A172 (cell line): ENCODE measurements around the gene TGFBR2. TPM values are rescaled to one million over a fixed set of nuclear protein-coding genes. Genes with fewer than 3 reads are reported as not detected.

ENCODE experiments used
- DNase-seq: peaks from one replicate; pipeline ENCODE4 v3.0.0-alpha.2; 2015; ENCODE audit warnings: low spot score
- total RNA-seq: library from RNA; depleted of rRNA; stranded (reverse); fragments of >200 nt; shearing (Covaris generic); gene quantifications from 2 replicates; pipeline ENCODE4 v1.2.3, GENCODE V29; 2014

TGFBR2 gene
- total RNA-seq, 1 experiment from 2014 or later: 16.9 TPM

DNA sequence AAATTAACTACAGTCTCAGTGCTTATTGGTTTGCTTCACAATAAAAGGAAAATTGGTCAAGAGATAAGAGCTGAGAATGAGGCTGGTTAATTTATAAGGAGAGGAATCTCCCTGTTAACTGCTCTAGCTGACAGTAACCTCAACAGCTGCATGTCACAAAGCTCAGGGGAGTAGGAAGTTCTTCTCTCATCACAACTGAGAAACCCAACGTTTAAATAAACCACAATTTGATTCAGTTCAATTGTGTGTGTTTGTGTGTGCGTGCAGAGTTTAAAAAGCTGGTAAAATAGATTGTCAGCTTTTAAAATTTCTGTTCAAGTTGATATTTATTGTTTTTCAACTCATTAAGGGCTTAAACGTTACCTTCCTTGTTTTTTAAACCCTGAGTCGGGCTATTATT, 3.5 kb upstream of the TGFBR2 start:
- DNase-seq: no peak

DNA sequence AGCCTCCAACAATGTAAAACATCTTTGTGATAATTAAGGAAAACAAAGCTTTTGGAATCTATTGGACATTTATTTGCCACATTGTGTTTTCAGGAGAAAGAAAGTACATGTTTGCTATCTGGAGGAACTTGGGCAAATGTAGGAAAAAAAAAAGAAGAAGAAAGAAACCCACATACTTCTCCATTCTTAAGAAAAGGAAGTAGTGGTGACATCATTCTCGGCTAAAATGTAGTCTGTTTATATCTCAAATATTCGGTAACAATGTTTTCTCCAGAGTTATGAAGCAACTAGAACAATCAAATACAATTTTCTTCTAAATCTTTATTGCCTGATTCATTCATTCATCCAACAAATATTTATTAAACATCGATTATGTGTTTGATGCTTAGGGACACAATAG, 2.3 kb upstream of the TGFBR2 start:
- no peak for DNase-seq

DNA sequence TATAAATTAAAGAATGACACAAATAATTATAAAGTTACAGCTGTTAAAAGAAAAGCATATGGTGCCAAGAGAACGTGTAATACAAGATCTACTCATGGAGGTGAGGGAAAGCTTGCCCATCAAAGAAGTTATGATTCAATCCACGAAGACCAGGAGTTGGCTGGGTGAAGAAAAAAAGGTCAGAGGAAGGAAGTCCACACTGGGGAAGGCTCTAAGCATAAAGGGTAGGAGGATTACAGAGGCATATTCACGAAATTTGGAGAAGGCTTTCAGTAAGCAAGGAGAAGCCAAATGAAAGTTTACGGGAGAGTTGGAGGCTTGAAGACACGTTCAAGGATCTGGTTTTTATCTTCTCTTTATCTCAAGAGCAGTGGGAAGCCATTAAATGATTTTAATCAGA, 1.8 kb upstream of the TGFBR2 start:
- DNase-seq: no peak

DNA sequence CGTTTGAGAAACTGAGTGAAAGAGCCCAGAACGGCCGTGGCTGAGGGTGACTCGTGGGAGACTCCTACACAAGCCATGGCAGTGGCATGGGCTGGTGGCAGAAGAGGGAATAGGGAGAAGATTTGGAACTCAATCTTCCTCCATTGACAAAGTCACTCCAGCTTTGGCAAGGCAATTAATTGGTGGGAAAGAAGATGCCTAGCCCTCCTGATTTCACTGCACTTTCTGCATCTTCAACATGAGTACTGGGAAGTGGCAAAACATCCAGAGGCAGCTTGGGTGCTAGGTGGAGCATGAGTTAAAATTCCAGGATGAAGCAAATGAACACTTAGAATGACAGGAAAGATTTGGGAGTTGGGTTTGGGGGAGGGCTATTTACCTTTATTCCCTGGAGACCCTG, 1.4 kb upstream of the TGFBR2 start:
- no peak for DNase-seq

DNA sequence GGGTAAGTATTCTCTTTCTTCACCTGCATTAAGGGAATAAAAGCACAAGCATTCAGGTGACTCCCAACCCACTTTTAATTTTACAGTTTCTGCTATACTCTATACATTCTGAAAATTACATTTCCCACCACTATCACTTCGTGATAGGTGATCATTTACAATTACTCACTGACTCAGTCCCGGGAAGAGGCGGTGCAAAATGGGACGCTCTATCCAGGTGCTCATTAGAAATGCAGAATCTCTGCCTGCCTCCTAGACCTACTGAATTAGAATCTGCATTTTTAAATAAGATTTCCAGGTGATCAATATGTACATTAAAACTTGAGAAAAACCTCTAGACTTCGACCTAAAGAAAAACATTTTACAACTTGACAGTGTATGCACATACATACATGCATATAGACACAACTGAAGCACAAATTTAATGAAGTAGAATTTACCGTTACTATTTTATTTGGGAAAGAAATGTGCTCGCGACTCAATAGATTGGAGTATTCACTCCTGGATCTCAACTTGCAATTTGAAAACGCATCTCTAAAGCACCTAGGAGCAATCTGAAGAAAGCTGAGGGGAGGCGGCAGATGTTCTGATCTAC, 598 bp upstream of the TGFBR2 start:
- DNase-seq: no peak

DNA sequence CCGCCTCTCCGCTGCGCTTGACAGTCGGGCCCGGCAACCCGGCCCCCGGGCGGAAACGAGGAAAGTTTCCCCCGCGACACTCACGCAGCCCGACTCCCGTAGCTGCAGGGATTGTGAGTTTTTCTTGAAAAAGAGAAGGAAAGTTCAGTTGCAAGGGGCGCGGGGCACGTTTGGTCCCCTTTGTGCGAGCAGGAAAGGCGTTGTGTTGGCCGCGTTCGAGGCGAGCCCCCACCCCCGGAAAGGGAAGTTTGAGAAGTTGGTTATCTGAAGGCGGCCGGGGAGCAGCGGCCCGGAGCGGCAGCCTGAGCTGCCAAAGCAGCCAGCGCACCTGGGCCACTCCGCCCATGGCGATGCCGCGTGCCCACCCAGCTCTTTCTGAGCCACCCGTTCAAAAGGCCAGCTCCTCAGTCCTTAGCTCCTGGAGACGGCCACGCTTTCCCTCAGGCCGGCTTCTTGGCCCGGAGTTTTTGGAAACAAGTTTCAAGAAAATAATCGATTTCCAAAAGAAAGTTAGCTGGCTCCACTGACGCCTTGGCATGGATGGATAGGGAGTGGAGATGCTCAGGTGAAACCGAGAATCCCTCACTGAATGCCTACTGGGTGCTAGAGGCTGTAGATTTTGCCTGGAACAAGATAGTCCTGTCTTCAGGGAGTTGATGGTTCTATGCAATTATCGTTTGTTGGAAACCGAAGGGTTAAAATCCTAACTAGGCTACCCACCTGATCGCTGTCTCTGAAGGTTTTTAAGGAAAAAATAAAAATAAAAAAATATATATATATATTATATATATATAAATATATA, 832 bp downstream of the TGFBR2 start:
- DNase-seq: peak; percentile 40

DNA sequence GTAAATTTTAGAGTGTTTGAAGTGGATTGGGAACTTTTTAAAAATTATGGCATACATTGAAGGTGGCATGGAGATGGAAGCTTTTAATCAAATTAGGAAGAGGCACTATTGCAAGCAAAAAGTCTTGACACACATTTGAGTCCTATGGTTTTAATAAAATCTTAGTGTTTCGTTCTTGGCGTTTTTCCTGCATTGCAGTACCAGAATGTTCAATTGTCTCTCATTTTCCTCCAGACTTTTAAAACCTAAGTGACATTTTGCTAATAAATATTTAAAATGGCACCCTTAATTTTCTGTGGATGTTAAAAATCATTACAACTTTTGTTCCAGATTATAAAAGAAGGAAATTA, 2.2 kb downstream of the TGFBR2 start:
- no peak for DNase-seq

DNA sequence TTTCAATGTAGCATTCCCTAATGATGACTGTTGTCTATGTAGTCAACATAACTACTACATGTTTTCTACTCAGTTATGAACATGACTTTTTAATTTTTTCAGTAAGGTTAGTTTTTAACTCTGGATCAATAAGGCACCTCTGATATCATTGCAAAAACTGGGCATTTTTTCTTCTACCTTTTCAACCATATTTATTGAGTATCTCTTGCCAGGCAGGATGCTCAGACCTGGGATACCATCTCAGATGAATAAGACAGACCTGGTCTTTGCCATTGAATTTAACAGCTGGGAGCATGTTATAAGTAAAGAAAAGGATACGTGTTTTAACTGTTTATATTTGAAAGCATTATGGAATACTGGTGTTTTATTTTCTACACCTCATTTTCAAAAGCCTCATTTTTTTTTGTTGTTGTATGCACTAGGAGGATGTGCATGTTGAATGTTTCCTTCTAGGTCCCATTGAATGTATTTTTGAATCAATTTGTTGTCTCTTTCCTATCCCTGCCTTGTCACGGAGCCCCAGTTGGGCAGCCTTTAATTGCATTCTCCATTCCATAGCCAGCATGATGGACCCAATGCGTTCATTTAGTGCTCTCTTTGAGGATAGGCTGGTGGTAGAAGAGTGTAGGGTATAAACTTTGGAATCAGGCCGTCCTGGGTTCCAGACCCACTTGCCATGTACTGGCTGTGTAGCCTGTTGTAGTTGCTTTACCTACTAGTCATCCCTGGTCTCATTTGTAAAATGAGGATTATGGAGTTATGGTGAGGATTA, 3.7 kb downstream of the TGFBR2 start:
- no peak for DNase-seq

DNA sequence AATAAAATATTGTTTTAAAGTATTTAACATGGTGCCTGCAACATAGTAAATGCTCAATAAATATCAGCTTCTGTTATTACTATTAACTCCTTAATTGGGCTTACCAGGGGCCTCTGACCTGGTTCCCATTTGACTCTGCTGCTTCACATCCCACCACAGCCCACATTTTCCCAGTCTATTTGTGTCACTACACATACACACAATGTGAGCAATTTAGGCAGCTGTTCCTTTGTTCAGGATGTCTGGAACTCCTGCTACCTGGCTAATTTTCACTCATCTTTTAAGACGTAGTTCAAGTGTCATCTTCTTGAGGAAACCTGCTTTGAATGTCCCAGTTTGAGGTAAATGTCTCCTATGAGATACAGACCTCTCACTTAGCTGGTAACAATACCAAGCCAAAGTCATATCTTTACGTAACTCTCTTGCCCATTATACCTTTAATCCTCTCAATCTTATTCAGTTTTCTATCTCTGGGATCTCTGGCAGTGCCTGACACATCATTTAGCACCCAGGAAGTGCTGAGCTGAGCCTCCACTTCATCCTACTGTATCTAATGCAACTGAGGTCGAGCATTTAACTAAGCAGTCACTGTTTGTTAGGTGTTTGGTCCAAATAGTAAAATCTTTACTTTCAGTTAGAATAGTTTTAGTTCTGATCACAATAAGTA, 4.4 kb downstream of the TGFBR2 start:
- no peak for DNase-seq

DNA sequence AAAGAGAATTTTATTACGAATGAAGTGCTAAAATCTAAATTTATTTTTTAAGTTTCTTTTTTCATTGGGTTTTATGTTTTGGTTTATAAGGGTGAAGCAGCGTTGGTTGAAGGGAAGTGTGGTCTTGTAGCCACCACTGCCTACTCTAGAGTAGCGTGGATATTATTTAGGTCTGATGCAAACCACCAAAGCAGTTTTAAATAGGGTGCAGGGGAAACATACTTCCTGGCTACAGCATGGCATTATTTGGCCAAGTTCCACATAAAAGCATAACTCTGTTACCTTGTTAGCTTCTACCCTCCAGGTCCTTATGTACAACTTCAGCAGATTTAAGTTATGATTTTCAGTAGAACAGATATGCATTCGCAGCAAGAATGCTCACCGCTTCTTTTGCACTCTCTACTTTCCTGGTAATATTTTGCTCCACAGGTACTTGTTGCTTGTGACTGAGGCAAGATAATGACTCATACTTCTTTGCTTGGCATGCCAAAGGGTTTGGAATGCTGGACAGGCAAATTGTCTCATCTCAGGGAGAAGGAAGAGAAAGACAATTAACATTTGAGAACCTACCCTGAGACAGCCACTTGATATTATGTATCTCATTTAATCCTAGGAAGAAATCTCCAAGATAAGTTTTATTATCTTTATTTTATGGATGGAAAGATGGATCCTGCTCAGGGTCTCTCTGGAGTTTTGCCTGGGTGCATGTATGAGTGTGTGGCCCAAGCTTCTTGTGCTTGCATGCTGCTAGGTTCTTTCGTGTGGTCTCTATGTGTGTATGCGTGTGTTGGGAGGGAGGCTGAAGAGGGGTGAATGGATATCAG, 5.4 kb downstream of the TGFBR2 start:
- DNase-seq: peak; percentile 71

DNA sequence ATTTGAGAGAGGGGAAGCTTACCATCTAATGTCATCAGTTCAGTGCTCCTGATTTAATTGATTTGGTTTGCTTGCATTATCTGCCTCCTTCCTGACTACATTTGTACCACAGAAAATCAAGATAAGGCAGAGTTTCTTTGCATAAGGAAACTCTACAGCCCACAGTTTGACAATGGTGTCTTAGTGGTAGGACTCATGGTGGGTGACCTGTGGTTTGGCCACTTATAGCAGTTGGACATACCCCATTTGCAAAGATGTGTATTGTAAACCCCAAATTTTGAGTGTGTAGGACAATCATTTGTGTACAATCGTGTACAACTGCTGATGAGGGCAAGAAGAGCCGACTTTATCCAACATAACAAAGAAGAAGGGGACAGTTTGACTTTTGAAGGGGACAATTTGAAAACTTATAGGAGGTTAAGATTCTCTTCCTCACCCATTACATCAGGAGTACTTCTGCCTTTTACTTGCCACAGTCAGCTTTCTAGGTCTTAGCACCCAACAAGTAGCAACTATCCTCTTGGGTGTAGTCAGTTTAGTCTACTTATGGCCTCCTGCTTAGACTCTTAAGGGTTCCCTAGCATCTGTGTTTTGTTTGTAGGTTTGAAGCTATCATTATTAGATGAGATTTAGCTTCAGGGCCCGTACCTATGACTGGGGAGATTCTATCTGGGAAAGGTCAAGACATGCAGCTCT, 6.2 kb downstream of the TGFBR2 start:
- no peak for DNase-seq

DNA sequence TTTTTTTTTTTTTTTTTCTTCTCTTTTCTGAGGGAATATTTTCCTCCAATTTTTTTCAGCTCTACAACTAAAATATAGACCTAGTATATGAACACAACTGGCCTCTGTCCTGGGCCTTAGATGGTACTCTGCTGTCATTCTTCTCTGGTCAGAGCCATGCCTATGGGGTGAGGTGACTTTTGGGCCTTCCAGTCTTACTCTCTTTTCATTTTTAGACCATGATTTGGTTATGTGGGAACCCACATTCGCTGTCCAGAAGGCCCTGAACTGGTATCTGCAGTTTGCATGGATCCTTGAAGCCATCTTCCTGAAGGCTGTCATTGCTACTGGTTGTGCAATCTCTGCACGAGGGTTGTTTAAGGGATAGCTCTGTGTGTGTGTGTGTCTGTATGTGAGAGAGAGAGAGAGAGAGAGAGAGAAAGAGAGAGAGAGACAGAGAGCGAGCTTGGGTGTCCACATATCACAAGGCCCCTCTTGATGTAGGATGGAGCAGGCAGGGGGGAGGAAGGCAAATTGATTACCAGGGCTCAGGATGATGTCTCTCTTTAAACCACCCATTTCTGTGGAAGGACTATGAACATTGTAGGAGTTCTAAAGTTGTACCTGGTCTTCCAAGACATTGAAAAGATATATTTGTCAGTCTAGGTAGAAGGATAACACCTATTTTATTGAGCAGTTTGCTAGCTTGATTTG, 6.9 kb downstream of the TGFBR2 start:
- no peak for DNase-seq

DNA sequence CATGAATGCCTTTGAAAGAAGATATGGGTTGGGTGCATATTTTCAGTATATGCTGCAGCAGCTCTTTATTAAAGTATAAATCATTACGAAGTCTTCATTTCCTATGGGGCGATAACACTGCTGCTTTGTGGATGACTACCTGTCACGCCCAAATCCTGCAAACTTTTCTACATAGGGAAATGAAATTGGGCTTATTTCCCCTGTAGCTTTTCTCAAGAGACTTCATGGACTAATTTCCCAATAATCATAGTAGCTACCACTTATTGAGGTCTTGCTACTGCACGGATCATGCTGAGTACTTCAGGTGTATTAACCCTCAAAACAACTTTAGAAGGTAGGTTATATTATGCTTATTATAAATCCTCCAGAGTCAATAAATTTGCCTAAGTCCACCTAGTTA, 8.0 kb downstream of the TGFBR2 start:
- DNase-seq: no peak

DNA sequence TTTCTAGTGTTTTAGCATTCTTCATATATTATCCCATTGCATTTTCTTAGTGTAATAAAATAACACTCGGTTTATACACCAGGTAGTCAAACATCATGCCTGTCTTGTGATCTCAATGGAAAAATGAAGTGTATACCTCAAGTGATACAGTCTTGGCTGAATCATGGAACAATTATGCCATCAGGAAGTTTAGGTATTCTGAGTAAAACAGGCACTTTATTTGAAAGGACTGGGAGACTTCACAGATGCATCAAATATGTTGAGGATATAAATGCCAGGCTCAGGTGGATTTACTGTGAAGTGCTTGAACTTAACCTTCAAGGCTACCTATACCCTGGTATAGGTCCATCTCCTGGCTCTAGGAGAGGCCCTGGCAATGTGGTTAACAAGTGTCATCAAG, 8.5 kb downstream of the TGFBR2 start:
- no peak for DNase-seq

DNA sequence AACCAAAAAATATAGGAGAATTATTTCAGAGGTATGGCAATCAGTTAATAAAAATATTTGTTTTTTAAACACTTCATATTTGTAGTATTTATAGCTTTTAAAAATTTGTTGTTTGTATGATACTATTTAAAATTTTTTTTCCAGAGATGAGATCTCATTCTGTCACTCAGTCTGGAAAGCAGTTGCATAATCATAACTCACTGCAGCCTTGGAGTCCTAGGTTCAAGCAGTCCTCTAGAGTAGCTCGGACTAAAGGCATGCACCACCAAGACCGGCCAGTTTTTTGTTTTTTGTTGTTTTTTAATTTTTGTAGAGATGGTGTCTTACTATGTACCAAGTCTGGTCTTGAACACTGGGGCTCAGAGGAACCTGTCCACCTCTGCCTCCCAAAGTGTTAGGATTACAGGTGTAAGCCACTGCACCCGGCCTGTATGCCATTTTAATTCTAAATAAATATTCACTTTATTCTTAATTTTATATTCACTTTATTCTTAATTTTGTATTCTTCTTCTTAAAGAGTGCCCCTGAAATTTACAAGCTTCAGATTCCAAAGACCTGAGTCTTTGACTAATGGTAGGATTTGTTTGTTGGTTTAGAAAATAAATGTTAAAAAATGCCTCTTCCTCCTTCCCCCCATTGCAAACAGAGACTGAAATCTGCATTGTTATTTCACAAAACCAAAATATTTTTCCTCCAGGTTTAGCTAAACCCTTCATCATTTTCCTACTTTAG, 9.4 kb downstream of the TGFBR2 start:
- no peak for DNase-seq

DNA sequence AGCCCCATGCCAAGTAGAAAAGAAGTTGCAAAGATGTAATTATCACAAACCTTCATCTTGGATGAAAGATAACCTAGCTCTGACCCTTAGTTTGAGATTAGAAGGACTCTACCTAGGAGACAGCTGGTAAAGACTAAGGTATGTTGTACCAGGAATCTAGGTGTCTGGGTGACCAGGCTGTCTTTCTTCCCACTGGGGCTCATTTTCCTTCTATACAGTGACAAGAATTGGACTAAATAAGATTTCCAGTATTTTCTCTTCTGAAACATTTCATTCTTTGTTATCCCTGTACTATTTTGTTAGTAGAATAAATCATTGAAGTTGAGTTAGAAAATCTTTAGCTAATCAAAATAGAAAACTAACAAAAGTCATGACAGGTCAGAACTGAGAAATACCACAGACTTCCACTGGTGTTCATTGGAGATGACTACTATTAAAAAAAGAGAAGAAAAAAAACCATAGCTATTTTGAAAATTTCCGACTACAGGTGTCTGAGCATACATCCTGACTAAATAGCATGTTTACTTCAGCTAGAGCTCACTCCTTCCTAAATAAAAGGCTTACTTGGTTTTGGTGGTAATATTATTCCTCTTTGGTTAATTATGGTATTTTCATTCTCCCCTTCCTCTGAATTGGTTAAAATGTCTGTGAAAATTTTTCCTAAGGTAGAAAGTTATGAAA, 10.1 kb downstream of the TGFBR2 start:
- no peak for DNase-seq

DNA sequence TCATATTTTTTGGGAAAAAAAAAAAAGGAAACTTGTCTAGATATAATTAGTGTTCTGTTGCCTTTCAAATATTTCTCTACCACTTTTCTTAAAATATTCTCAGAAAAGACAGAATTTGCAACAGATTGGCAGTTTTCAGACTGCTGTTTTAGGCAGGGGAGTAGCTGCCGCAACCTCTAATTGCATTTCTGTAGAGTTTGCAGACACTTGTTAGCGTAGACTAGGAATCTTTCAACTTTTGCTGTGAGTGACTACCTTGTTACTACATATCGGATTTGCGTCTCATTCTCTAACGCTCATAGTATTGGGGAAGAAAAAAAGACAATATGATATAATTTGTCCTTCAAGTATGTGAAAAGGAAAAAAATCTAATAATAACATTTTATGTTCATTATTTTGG, 10.7 kb downstream of the TGFBR2 start:
- DNase-seq: no peak

DNA sequence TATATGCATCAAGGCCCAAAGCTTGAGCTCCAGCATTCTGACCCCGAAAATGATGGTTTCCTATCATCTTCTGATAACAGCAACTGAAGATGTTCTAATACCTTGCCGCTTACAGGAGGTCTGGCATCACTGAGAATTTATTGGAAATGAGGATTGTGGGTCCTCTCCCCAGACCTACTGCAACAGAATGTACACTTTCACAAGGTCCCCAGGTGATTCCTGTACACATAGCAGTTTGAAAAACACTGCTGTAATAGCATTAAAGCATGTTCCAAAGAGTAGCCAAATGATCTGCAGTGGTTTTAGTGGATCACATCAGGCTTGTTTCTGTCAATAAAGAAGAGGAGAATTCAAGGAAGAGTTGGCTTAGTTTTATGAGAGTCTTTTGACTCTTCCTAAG, 11.3 kb downstream of the TGFBR2 start:
- DNase-seq: no peak

DNA sequence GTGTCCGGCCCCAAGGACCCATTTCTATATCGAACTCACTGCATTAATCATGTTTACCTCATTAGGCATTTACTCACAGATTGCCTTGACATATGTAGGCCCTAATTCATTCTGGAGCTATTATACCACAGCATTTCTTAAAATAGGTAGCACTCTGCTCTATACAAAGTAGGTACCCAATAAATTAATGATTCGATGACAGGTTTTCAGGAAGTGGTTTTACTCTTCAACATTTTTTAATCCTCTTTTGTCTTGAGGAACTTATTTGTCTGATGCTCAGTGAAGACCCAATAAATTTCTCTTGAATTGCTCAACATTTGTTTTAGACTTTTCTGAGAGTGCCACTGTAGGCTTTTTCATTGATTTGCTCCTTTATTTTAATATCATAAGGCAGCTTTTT, 12.1 kb downstream of the TGFBR2 start:
- peak; percentile 63 for DNase-seq
